HEK293 (cell line): ENCODE results near the gene SMIM1.

Experiments used
- CTCF ChIA-PET: fragments of 350-600 bp; formaldehyde crosslinking; extraction: SDS; loops from one replicate; lab custom pipeline; 2021; ENCODE audit warnings: antibody characterized with exemption; lab: Yijun Ruan, JAX
- POLR2A ChIA-PET: fragments of 300-600 bp; formaldehyde crosslinking; extraction: SDS; loops from one replicate; lab custom pipeline; 2020; ENCODE audit warnings: antibody characterized with exemption, inconsistent platforms; lab: Yijun Ruan, JAX
- H3K27ac ChIP-seq: fragments of 200-500 bp; sonication (Bioruptor generic); 2 replicates; pipeline ENCODE4 v1.5.1; 2014; ENCODE audit warnings: low read depth, low read length, control low read depth, inconsistent platforms; ENCODE audit errors: extremely low read depth
- H3K36me3 ChIP-seq, 2 experiments: fragments of 200-500 bp in 1 of 2; sonication (Bioruptor generic) in 1 of 2; 1 replicate in 1 of 2; 2 replicates in 1 of 2; pipeline ENCODE4 v1.5.1; 2014 to 2017; ENCODE audit warnings: inconsistent platforms in 2 of 2, low read length in 2 of 2; ENCODE audit not compliant: control insufficient read depth in 2 of 2, insufficient read depth in 1 of 2
- H3K4me1 ChIP-seq: fragments of 200-500 bp; sonication (Bioruptor generic); 2 replicates; pipeline ENCODE4 v1.5.1; 2014; ENCODE audit warnings: mild to moderate bottlenecking, low read length, inconsistent platforms; ENCODE audit not compliant: control insufficient read depth, insufficient read depth
- H3K4me3 ChIP-seq: 2 replicates; pipeline ENCODE4 v1.5.1; 2011; ENCODE audit warnings: low read depth, mild to moderate bottlenecking, control low read depth, low read length, moderate library complexity
- H3K9me3 ChIP-seq: fragments of 200-500 bp; sonication (Bioruptor generic); 2 replicates; pipeline ENCODE4 v1.5.1; 2014; ENCODE audit warnings: low read depth, low read length, inconsistent platforms; ENCODE audit not compliant: control insufficient read depth, insufficient read depth
- BCL11A ChIP-seq: fragments of 450-650 bp; formaldehyde crosslinking; IDR thresholded peaks from 2 replicates; pipeline ENCODE4 v1.5.1; 2016; ENCODE audit warnings: low read depth, missing biosample characterization, missing genetic modification characterization
- GLIS2 ChIP-seq: fragments of 450-650 bp; formaldehyde crosslinking; IDR thresholded peaks from 2 replicates; pipeline ENCODE4 v1.5.1; 2016; ENCODE audit warnings: missing biosample characterization, missing genetic modification characterization
- MEIS1 ChIP-seq: sonication (generic); formaldehyde crosslinking; IDR thresholded peaks from 2 replicates; pipeline ENCODE4 v1.8.1; 2022; ENCODE audit warnings: missing genetic modification reagents, mild to moderate bottlenecking, borderline replicate concordance
- PRDM10 ChIP-seq: fragments of 450-650 bp; formaldehyde crosslinking; IDR thresholded peaks from 2 replicates; pipeline ENCODE4 v1.5.1; 2016; ENCODE audit warnings: missing biosample characterization, missing genetic modification characterization
- ZBTB11 ChIP-seq: fragments of 450-650 bp; formaldehyde crosslinking; conservative IDR thresholded peaks from 2 replicates; pipeline ENCODE4 v1.5.1; 2016; ENCODE audit warnings: low read depth, missing biosample characterization, missing genetic modification characterization
- ZNF10 ChIP-seq: fragments of 450-650 bp; formaldehyde crosslinking; IDR thresholded peaks from 2 replicates; pipeline ENCODE4 v1.5.1; 2017; ENCODE audit warnings: missing biosample characterization, missing genetic modification characterization
- ZNF114 ChIP-seq: fragments of 450-650 bp; formaldehyde crosslinking; IDR thresholded peaks from 2 replicates; pipeline ENCODE4 v1.5.0; 2017; ENCODE audit warnings: missing biosample characterization, missing genetic modification characterization
- ZNF169 ChIP-seq: fragments of 450-650 bp; formaldehyde crosslinking; IDR thresholded peaks from 2 replicates; pipeline ENCODE4 v1.5.1; 2016; ENCODE audit warnings: missing biosample characterization, missing genetic modification characterization
- ZNF280C ChIP-seq: fragments of 450-650 bp; formaldehyde crosslinking; IDR thresholded peaks from 2 replicates; pipeline ENCODE4 v1.5.1; 2016; ENCODE audit warnings: missing biosample characterization, missing genetic modification characterization
- ZNF394 ChIP-seq: fragments of 450-650 bp; formaldehyde crosslinking; IDR thresholded peaks from 2 replicates; pipeline ENCODE4 v1.5.1; 2016; ENCODE audit warnings: missing biosample characterization, missing genetic modification characterization, mild to moderate bottlenecking, moderate library complexity, borderline replicate concordance
- ZNF449 ChIP-seq: fragments of 450-650 bp; formaldehyde crosslinking; IDR thresholded peaks from 2 replicates; pipeline ENCODE4 v1.5.1; 2017; ENCODE audit warnings: missing biosample characterization, mild to moderate bottlenecking, missing genetic modification characterization, moderate library complexity
- ZNF596 ChIP-seq: fragments of 450-650 bp; IDR thresholded peaks from 2 replicates; pipeline ENCODE4 v1.5.0; 2018; ENCODE audit warnings: missing biosample characterization, mild to moderate bottlenecking, missing genetic modification characterization, moderate library complexity
- ZNF600 ChIP-seq: fragments of 450-650 bp; formaldehyde crosslinking; IDR thresholded peaks from 2 replicates; pipeline ENCODE4 v1.5.1; 2016; ENCODE audit warnings: missing biosample characterization, missing genetic modification characterization
- ZXDB ChIP-seq: fragments of 450-650 bp; formaldehyde crosslinking; IDR thresholded peaks from 2 replicates; pipeline ENCODE4 v1.5.1; 2016; ENCODE audit warnings: missing biosample characterization, missing genetic modification characterization

The SMIM1 gene

GRCh38 chr1:3773572-3774275, 1.2 kb downstream of the SMIM1 start:
- ChIA-PET POLR2A (interaction anchor here (0.6 to 0.8 kb wide), 2 partner anchors 11 to 14 kb away, joined by 3 read pairs; no protein-coding TSS in a partner anchor), CTCF (no interaction called here)
- H3K4me3 ChIP-seq = no peak overlapping the region
- peaks cover 0 to 9% of the 10 kb centered on the region in 2 experiments; a peak in 1 of 3 replicates for H3K36me3 ChIP-seq
- TF ChIP-seq MEIS1 (CRISPR knock-in tag) (no peak), ZNF394 (tag by site-specific recombination) (no peak), BCL11A (tag by site-specific recombination) (no peak), GLIS2 (tag by site-specific recombination) (0 out of 2 replicates have a peak, but pooled peaks have one; percentile 5), ZNF169 (tag by site-specific recombination) (no peak), ZNF10 (tag by site-specific recombination) (peak; percentile 75), ZNF449 (tag by site-specific recombination) (no peak), ZXDB (tag by site-specific recombination) (no peak), ZNF600 (tag by site-specific recombination) (peak; percentile 38; the same call in 1 of the 2 replicates), PRDM10 (tag by site-specific recombination) (no peak), ZNF114 (no peak)
- H3K4me1 ChIP-seq = no peaks in the 10 kb centered on the region
- H3K9me3 ChIP-seq = no peaks in the 10 kb centered on the region
- H3K27ac ChIP-seq = no peak overlapping the region

GRCh38 chr1:3774276-3774945, 1.9 kb downstream of the SMIM1 start:
- peaks cover 0 to 16% of the 10 kb centered on the region in 2 experiments; a peak in 1 of 3 replicates for H3K36me3 ChIP-seq
- no peaks in the 10 kb centered on the region for H3K4me1 ChIP-seq
- CTCF ChIA-PET = interaction anchor here (2.0 kb wide), 1 partner anchor 27 kb away, joined by 10 read pairs; no protein-coding TSS in a partner anchor
- no peaks in the 10 kb centered on the region for H3K9me3 ChIP-seq
- TF ChIP-seq ZNF394 (tag by site-specific recombination) = no peak
- TF ChIP-seq ZNF600 (tag by site-specific recombination) = 0 out of 2 replicates have a peak, but pooled peaks have one; percentile 10
- no peak for TF ChIP-seq ZNF596
- no peak for TF ChIP-seq ZNF280C
- no peak for TF ChIP-seq ZBTB11 (tag by site-specific recombination)
- H3K27ac ChIP-seq = no peak overlapping the region
- POLR2A ChIA-PET = interaction anchor here (0.6 to 2.0 kb wide), 4 partner anchors 10 to 22 kb away, joined by 3 to 7 read pairs (median 4); partner anchors contain the start of gene LRRC47
- H3K4me3 ChIP-seq = no peak overlapping the region
